CD8-positive, alpha-beta memory T cell (primary cell): ENCODE results near the gene HOXC5. TPM values are rescaled to one million over a fixed set of nuclear protein-coding genes. Genes with fewer than 3 reads are reported as not detected.

Experiments
- CTCF ChIA-PET: fragments of 350-600 bp; sonication (Branson Sonifier 250); formaldehyde crosslinking; loops from one replicate; lab custom pipeline; 2021; ENCODE audit warnings: antibody characterized with exemption; lab: Charles Lee
- POLR2A ChIA-PET: fragments of 350-600 bp; sonication (Branson Sonifier 250); formaldehyde crosslinking; loops from one replicate; lab custom pipeline; 2021; ENCODE audit warnings: antibody characterized with exemption; lab: Charles Lee
- DNase-seq, 5 donors: peaks; one replicate each; pipeline versions ENCODE4 v3.0.0 to v3.0.0-alpha.2; 2020 to 2022; ENCODE audit warnings: mixed read lengths in 1 of 5
- H3K27ac ChIP-seq: one replicate; pipeline ENCODE4 v1.7.0; 2013; ENCODE audit warnings: low read depth, mild to moderate bottlenecking, low read length, moderate library complexity
- H3K27me3 ChIP-seq: 2 replicates; pipeline ENCODE4 v1.7.0; 2013; ENCODE audit warnings: low read length, mild to moderate bottlenecking; ENCODE audit not compliant: insufficient read depth, poor library complexity, severe bottlenecking
- H3K36me3 ChIP-seq: 2 replicates; pipeline ENCODE4 v1.7.0; 2013; ENCODE audit warnings: mild to moderate bottlenecking, low read length, moderate library complexity; ENCODE audit not compliant: insufficient read depth
- H3K4me1 ChIP-seq: 2 replicates; pipeline ENCODE4 v1.7.0; 2013; ENCODE audit warnings: mild to moderate bottlenecking, low read length, moderate library complexity; ENCODE audit not compliant: insufficient read depth
- H3K4me3 ChIP-seq: 2 replicates; pipeline ENCODE4 v1.7.0; 2013; ENCODE audit warnings: mild to moderate bottlenecking, low read length
- H3K9me3 ChIP-seq: 2 replicates; pipeline ENCODE4 v1.7.0; 2013; ENCODE audit warnings: mild to moderate bottlenecking, low read length
- H3K27ac Mint-ChIP-seq, 8 donors: one replicate each; pipeline ENCODE4 v1.8.0; 2020 to 2021; ENCODE audit warnings: mixed read lengths in 8 of 8, mild to moderate bottlenecking in 6 of 8, inconsistent platforms in 3 of 8, moderate library complexity in 3 of 8
- H3K27me3 Mint-ChIP-seq, 2 donors: one replicate each; pipeline ENCODE4 v1.8.0; 2020 to 2021; ENCODE audit warnings: mixed read lengths in 2 of 2, mild to moderate bottlenecking in 1 of 2, moderate library complexity in 1 of 2
- H3K36me3 Mint-ChIP-seq, 3 donors: one replicate each; pipeline ENCODE4 v1.8.0; 2020 to 2021; ENCODE audit warnings: mixed read lengths in 3 of 3, inconsistent platforms in 1 of 3, mild to moderate bottlenecking in 1 of 3
- H3K4me1 Mint-ChIP-seq, 3 donors: one replicate each; pipeline ENCODE4 v1.8.0; 2020 to 2021; ENCODE audit warnings: mixed read lengths in 3 of 3, inconsistent platforms in 1 of 3, mild to moderate bottlenecking in 1 of 3
- H3K4me3 Mint-ChIP-seq, 7 donors: one replicate each; pipeline ENCODE4 v1.8.0; 2020 to 2021; ENCODE audit warnings: mixed read lengths in 7 of 7, mild to moderate bottlenecking in 6 of 7, moderate library complexity in 4 of 7, inconsistent platforms in 2 of 7
- H3K9me3 Mint-ChIP-seq, 5 donors: one replicate each; pipeline ENCODE4 v1.8.0; 2020 to 2022; ENCODE audit warnings: mixed read lengths in 5 of 5, mild to moderate bottlenecking in 3 of 5, moderate library complexity in 2 of 5, inconsistent platforms in 1 of 5
- polyA plus RNA-seq: library from polyadenylated mRNA; unstranded; fragments of 300-500 nt; fragmentation: Illumina TruSeq; gene quantifications from one replicate; pipeline ENCODE4 v1.2.3, GENCODE V29; 2021
- total RNA-seq, 2 experiments: library from RNA; stranded (reverse); gene quantifications; one replicate each; pipeline ENCODE4 v1.2.3, GENCODE V29; 2021

The HOXC5 gene
- total and polyA plus RNA-seq, 3 experiments from 2014 or later, result not detected

DNA sequence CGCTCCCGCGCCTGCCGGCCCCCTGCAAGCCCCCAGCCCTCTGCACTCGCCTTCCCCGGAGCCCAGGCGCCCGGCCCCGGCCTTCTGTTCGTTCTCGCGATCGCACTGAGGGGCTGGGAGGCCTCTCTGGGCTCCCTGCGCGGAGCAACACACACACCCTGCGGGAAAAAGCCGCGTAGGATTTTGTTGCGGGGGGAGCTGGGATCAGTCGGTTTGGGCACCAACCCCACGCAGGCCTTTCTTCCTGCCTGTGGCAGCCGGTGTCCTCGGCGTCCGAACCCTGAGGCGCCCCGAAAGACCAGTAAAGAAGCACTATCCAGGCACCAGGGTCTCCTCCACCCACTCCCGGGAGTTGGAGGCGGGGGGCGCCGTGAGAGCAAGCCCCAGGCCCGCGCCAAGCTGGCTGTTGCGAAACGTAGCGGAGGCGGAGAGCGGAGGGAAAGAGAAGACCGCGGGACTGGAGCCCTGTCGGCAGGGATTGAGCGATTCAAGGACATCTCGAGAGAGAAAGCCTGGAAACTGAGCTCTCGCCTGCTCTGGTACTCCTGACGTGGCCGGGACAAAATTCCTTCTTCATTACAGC is 1.9 kb upstream of the HOXC5 start:
- DNase-seq, result no peak
- H3K9me3 Mint-ChIP-seq, result peaks cover 0 to 8% (median 2%) of the 10 kb centered on the region in 5 donors
- ChIA-PET POLR2A (no interaction called here), CTCF (interaction anchor here (0.5 to 6.1 kb wide), 11 partner anchors 11 to 222 kb away, joined by 3 to 73 read pairs (median 10); partner anchors contain the start of genes HOXC4 and SMUG1)
- Histone ChIP-seq H3K4me1 (peaks cover 20% of the 10 kb centered on the region), H3K4me3 (no peak overlapping the region), H3K27ac (no peak overlapping the region), H3K9me3 (no peaks in the 10 kb centered on the region), H3K27me3 (peaks cover 82% of the 10 kb centered on the region), H3K36me3 (no peaks in the 10 kb centered on the region)
- H3K4me3 Mint-ChIP-seq, result no peak overlapping the region
- H3K27me3 Mint-ChIP-seq, result peaks cover 68 to 84% of the 10 kb centered on the region in 2 donors
- H3K4me1 Mint-ChIP-seq, result peaks cover 29 to 40% (median 29%) of the 10 kb centered on the region in 3 donors
- H3K36me3 Mint-ChIP-seq, result no peaks in the 10 kb centered on the region
- peak overlapping the region in 1 of 8 donors; percentile 78 for H3K27ac Mint-ChIP-seq

DNA sequence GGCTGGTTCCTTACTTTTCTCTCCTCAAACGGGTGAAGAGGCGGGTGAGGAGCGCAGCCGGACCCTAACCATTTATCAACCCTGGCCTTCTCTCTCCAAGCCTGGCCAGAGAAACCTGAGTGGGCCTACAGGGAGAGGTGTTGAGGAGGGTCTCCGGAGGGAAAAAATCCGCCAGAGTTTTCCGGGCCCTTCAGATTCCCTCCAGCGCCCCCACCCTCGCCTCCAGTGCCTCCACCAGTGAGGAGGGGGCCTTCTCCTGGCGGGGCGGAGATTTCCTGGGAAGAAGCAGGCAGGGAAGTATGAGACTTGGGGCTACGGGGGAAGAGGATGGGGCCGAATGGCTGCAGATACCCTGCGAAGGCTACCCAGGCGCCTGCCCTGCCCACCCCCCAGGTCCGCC is 1.4 kb upstream of the HOXC5 start:
- Histone ChIP-seq H3K9me3 (no peaks in the 10 kb centered on the region), H3K4me3 (no peak overlapping the region), H3K36me3 (no peaks in the 10 kb centered on the region), H3K27me3 (peaks cover 82% of the 10 kb centered on the region), H3K4me1 (peaks cover 20% of the 10 kb centered on the region), H3K27ac (no peak overlapping the region)
- ChIA-PET CTCF (interaction anchor here (0.5 to 6.1 kb wide), 13 partner anchors 10 to 183 kb away, joined by 3 to 73 read pairs (median 7); partner anchors contain the start of genes HOXC4 and SMUG1), POLR2A (interaction anchor here (0.6 kb wide), 1 partner anchor 79 kb away, joined by 3 read pairs; no protein-coding TSS in a partner anchor)
- H3K27ac Mint-ChIP-seq, result peak overlapping the region in 1 of 8 donors; percentile 78
- no peaks in the 10 kb centered on the region for H3K36me3 Mint-ChIP-seq
- H3K9me3 Mint-ChIP-seq, result peaks cover 0 to 8% (median 2%) of the 10 kb centered on the region in 5 donors
- peaks cover 29 to 40% (median 29%) of the 10 kb centered on the region in 3 donors for H3K4me1 Mint-ChIP-seq
- H3K27me3 Mint-ChIP-seq, result peaks cover 69 to 85% of the 10 kb centered on the region in 2 donors
- no peak for DNase-seq
- no peak overlapping the region for H3K4me3 Mint-ChIP-seq

DNA sequence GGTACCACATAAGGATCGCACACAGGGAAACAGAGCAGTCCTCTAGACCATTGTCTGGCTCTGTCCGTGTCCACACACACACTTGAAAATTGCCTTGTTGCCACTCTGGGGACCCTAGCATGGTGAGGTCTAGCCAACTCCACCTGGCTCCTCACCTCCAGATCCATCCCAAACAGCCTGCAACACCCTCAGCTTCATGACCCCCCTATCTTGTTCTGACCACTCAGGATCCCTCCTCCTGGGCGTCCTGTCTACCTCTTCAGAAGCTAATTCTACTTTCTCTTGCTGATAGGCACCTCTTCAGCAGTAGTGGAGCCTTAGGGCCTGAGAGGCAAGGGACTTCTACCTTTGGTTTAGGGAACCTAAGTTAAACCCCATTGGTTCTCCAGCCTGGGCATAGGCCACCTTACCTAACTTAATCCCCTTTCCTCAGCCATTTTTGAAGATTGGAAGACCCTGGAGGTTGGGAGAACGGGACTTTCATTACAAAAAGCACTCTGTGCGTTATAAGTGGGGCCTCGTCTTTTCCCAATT is 697 bp upstream of the HOXC5 start:
- peaks cover 76% of the 10 kb centered on the region for H3K27me3 ChIP-seq

DNA sequence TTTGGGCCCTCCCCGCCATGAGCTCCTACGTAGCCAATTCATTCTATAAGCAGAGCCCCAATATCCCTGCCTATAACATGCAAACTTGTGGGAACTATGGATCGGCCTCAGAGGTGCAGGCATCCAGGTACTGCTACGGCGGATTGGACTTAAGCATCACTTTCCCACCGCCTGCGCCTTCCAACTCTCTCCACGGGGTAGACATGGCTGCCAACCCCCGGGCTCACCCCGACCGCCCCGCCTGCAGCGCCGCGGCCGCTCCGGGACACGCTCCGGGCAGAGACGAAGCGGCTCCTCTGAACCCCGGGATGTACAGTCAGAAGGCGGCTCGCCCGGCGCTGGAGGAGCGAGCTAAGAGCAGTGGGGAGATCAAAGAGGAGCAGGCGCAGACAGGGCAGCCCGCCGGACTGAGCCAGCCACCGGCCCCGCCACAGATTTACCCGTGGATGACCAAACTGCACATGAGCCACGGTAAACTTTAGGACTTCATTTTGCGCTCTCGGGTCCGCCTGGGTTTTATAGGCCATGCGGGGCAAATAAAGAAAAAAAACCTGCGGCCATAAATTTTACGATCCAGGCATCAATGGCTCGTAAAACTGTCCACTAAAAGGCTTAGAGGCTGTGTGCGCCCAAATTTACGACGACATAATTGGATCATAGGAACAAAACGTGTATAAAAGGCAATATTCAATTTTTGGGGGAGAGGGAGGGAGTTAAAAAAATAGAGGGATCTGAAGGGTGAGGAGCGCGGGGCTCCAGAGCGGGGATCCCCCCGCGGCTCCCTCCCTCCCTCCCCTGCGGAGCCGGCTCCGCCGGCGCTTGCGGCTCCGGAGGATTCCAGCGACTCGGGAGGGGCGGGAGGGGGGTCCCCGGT is 493 bp downstream of the HOXC5 start:
- H3K27ac ChIP-seq, result no peak overlapping the region
- H3K4me1 Mint-ChIP-seq, result peaks cover 19 to 39% (median 25%) of the 10 kb centered on the region in 3 donors
- no peak for DNase-seq
- POLR2A ChIA-PET, result interaction anchor here (0.6 to 1.1 kb wide), 2 partner anchors 16 to 105 kb away, joined by 3 read pairs; no protein-coding TSS in a partner anchor
- H3K36me3 ChIP-seq, result no peaks in the 10 kb centered on the region
- peaks cover 64 to 82% of the 10 kb centered on the region in 2 donors for H3K27me3 Mint-ChIP-seq
- H3K4me1 ChIP-seq, result peaks cover 19% of the 10 kb centered on the region
- no peak overlapping the region for H3K4me3 ChIP-seq
- CTCF ChIA-PET, result interaction anchor here (1.0 to 6.1 kb wide), 22 partner anchors 8 to 189 kb away, joined by 3 to 73 read pairs (median 7); partner anchors contain the start of genes HOXC4, HOXC8 and SMUG1
- peak overlapping the region in 2 of 8 donors; percentile 78 to 88 for H3K27ac Mint-ChIP-seq
- H3K36me3 Mint-ChIP-seq, result no peaks in the 10 kb centered on the region
- H3K9me3 ChIP-seq, result no peaks in the 10 kb centered on the region
- peaks cover 66% of the 10 kb centered on the region for H3K27me3 ChIP-seq
- H3K9me3 Mint-ChIP-seq, result peaks cover 0 to 8% (median 2%) of the 10 kb centered on the region in 5 donors
- H3K4me3 Mint-ChIP-seq, result peak overlapping the region; percentile 26 to 84 (median 78)

More for the DNA sequence above, 697 bp upstream of the HOXC5 start:
- Histone ChIP-seq H3K9me3 (no peaks in the 10 kb centered on the region), H3K4me3 (no peak overlapping the region), H3K27ac (no peak overlapping the region), H3K4me1 (peaks cover 20% of the 10 kb centered on the region), H3K36me3 (no peaks in the 10 kb centered on the region)
- ChIA-PET POLR2A (interaction anchor here (0.6 to 1.1 kb wide), 3 partner anchors 14 to 104 kb away, joined by 3 read pairs; no protein-coding TSS in a partner anchor), CTCF (interaction anchor here (0.6 to 6.1 kb wide), 31 partner anchors 9 to 267 kb away, joined by 3 to 73 read pairs (median 4); partner anchors contain the start of genes HOXC4, HOXC8 and SMUG1)
- Mint-ChIP-seq H3K27me3 (peaks cover 69 to 82% of the 10 kb centered on the region in 2 donors), H3K4me1 (peaks cover 22 to 40% (median 26%) of the 10 kb centered on the region in 3 donors), H3K9me3 (peaks cover 0 to 8% (median 2%) of the 10 kb centered on the region in 5 donors), H3K36me3 (no peaks in the 10 kb centered on the region), H3K27ac (peak overlapping the region in 2 of 8 donors; percentile 33 to 78), H3K4me3 (peak overlapping the region in 1 of 7 donors; percentile 71)
- no peak for DNase-seq

- peaks cover 64% of the 10 kb centered on the region for H3K27me3 ChIP-seq
These were observed 1.3 kb downstream of the HOXC5 start for GRCh38 chr12:54033980-54034784.

DNA sequence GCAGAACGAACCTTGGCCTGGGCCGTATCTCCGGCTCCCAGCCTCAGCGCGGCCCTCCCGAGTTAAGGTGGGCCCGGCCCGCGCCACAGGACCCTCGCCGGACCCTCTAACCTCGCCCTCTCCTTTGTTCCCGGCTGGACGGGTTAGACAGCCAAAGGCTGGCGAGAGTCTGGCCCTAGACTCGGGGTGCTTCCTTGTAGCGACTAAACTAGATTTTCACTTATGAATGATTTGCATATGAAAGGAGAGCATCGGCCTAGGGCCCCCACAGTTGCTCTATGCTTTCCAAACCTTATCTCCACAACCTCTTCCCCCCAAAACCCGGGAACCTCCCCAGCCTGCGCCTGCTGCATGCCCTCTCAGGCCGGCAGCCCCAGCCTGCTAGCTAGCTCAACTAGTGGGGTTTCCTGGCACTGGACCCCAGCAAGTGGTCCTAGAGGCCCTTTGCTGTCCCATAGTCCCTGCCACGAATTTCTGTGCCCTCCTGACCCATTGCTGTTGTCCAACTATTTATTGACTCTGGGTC is 2.0 kb downstream of the HOXC5 start:
- peak overlapping the region in 4 of 7 donors; percentile 25 to 63 (median 44) for H3K4me3 Mint-ChIP-seq
- peaks cover 15 to 29% (median 20%) of the 10 kb centered on the region in 3 donors for H3K4me1 Mint-ChIP-seq
- DNase-seq, result no peak
- H3K27me3 ChIP-seq, result peaks cover 63% of the 10 kb centered on the region
- H3K4me3 ChIP-seq, result no peak overlapping the region
- peaks cover 0 to 8% (median 2%) of the 10 kb centered on the region in 5 donors for H3K9me3 Mint-ChIP-seq
- no peaks in the 10 kb centered on the region for H3K36me3 ChIP-seq
- CTCF ChIA-PET, result interaction anchor here (2.5 to 6.1 kb wide), 2 partner anchors 19 to 165 kb away, joined by 10 to 56 read pairs; partner anchors contain the start of gene HOXC4
- H3K27ac ChIP-seq, result no peak overlapping the region
- POLR2A ChIA-PET, result no interaction called here
- no peaks in the 10 kb centered on the region for H3K36me3 Mint-ChIP-seq
- H3K4me1 ChIP-seq, result peaks cover 15% of the 10 kb centered on the region
- peaks cover 66 to 86% of the 10 kb centered on the region in 2 donors for H3K27me3 Mint-ChIP-seq
- H3K27ac Mint-ChIP-seq, result peak overlapping the region in 1 of 8 donors; percentile 29
- no peaks in the 10 kb centered on the region for H3K9me3 ChIP-seq

More at GRCh38 chr12:54033980-54034784, 1.3 kb downstream of the HOXC5 start:
- POLR2A ChIA-PET, result no interaction called here
- CTCF ChIA-PET, result interaction anchor here (2.2 to 6.1 kb wide), 3 partner anchors 11 to 166 kb away, joined by 10 to 56 read pairs (median 27); partner anchors contain the start of gene HOXC4
- Histone ChIP-seq H3K27ac (no peak overlapping the region), H3K4me1 (peaks cover 15% of the 10 kb centered on the region), H3K9me3 (no peaks in the 10 kb centered on the region), H3K36me3 (no peaks in the 10 kb centered on the region), H3K4me3 (no peak overlapping the region)
- Mint-ChIP-seq H3K27me3 (peaks cover 67 to 85% of the 10 kb centered on the region in 2 donors), H3K9me3 (peaks cover 0 to 8% (median 2%) of the 10 kb centered on the region in 5 donors), H3K36me3 (no peaks in the 10 kb centered on the region), H3K4me3 (peak overlapping the region; percentile 21 to 74 (median 71)), H3K4me1 (peaks cover 15 to 35% (median 22%) of the 10 kb centered on the region in 3 donors), H3K27ac (peak overlapping the region in 1 of 8 donors; percentile 74)
- no peak for DNase-seq
